Measurements from ENCODE around the gene METTL15.
"Not testable (repeated sequence)": the region's sequence is repeated elsewhere in the genome, so short reads cannot be mapped to it uniquely, and the experiment has no call there.

METTL15 gene

DNA sequence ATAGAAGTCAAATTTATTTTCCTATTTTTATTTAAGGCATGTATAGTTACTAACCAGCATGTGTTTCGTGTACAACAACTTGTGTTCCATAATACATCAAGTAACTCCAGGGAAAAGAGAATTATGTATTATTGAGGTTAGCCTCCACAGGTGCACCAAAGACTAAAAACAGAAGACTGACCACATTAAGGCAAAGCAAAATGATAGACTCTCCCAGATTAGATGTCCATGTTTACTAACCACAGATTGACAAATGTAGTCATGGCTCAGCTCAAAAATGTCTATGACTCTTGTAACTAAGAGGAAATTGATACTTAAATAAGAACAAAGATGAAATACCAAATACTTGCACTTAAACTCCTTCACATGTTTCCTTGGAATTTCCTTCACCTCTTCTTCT is 238.5 kb downstream of the METTL15 start:
- no peak for DNase-seq (ENCODE audit: low spot score)

DNA sequence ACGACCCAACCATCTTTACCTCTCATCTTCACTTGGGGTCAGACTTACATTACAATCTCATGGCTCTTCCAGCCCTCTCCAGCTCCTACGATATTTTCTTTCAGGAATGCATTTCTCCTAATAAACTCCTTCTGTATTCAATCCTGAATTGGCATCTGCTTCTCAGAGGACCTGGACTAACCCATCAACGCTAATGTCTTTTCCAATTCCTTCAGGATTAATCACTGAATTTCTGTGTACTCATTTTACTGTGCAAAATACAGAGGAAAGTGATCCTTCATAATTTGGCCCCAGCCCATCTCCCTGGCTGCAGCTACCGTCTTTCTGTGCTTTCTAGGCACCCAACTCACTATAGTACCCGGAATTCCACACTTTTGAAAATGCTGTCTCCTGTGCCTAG is 239.2 kb downstream of the METTL15 start:
- TF ChIP-seq, protein P1, sequence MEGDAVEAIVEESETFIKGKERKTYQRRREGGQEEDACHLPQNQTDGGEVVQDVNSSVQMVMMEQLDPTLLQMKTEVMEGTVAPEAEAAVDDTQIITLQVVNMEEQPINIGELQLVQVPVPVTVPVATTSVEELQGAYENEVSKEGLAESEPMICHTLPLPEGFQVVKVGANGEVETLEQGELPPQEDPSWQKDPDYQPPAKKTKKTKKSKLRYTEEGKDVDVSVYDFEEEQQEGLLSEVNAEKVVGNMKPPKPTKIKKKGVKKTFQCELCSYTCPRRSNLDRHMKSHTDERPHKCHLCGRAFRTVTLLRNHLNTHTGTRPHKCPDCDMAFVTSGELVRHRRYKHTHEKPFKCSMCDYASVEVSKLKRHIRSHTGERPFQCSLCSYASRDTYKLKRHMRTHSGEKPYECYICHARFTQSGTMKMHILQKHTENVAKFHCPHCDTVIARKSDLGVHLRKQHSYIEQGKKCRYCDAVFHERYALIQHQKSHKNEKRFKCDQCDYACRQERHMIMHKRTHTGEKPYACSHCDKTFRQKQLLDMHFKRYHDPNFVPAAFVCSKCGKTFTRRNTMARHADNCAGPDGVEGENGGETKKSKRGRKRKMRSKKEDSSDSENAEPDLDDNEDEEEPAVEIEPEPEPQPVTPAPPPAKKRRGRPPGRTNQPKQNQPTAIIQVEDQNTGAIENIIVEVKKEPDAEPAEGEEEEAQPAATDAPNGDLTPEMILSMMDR (IDR thresholded peaks at IDR 0.05; ENCODE audit: borderline replicate concordance, control extremely low read depth, extremely low read depth, insufficient read depth, missing control alignments): no peak
- no peak for DNase-seq (ENCODE audit: low spot score)
- in situ Hi-C loops (cut with MboI; ENCODE audit: low sequenced_read_pairs, unreplicated experiment): no loop called here

More for the DNA sequence above, 238.5 kb downstream of the METTL15 start:
- in situ Hi-C loops (cut with MboI; ENCODE audit: low sequenced_read_pairs, unreplicated experiment): no loop called here
- TF ChIP-seq, protein P1 (IDR thresholded peaks at IDR 0.05; ENCODE audit: borderline replicate concordance, control extremely low read depth, extremely low read depth, insufficient read depth, missing control alignments): no peak

DNA sequence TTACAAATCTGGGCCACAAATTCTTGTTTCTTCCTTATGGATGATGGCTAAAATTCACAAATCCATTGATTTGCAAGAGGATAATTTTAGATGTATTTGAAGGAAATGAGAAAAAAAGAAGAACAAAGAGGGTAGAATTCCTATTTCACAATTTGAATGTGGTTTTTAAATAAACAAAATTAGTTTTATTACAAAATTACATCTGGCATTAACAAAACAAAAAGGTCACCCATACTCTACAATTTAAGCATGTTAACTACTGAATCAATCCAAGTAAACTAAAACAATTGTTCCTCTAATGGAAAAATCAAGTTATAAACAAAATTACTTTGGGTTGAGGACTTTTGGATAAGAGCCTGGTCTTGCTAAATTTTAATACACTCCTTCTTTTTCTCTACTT is 242.0 kb downstream of the METTL15 start:
- in situ Hi-C loops (cut with MboI; ENCODE audit: low sequenced_read_pairs, unreplicated experiment): no loop called here
- TF ChIP-seq, protein P1 (IDR thresholded peaks at IDR 0.05; ENCODE audit: borderline replicate concordance, control extremely low read depth, extremely low read depth, insufficient read depth, missing control alignments): no peak
- no peak for DNase-seq (ENCODE audit: low spot score)

DNA sequence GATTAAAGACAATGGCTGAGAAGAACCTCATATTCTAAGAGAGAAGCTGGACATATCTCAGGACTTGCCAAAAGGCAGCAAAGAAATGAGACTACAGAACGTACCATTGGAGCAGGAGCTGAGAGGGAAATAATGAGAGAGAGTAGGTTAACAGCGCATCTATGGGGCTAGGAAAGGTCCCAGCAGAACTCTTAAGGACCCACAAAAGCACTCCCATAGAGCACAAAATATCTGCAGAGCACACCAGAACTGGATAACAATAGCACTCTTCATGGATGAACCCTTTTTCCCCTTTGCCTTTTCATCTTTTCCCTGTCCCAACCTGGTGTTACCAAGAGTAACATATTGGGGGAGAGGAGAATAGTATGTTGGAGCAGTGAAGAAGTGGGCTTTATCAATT is 245.8 kb downstream of the METTL15 start:
- no peak for DNase-seq (ENCODE audit: low spot score)
- TF ChIP-seq, protein P1 (IDR thresholded peaks at IDR 0.05; ENCODE audit: borderline replicate concordance, control extremely low read depth, extremely low read depth, insufficient read depth, missing control alignments): no peak
- in situ Hi-C loops (cut with MboI; ENCODE audit: low sequenced_read_pairs, unreplicated experiment): no loop called here

DNA sequence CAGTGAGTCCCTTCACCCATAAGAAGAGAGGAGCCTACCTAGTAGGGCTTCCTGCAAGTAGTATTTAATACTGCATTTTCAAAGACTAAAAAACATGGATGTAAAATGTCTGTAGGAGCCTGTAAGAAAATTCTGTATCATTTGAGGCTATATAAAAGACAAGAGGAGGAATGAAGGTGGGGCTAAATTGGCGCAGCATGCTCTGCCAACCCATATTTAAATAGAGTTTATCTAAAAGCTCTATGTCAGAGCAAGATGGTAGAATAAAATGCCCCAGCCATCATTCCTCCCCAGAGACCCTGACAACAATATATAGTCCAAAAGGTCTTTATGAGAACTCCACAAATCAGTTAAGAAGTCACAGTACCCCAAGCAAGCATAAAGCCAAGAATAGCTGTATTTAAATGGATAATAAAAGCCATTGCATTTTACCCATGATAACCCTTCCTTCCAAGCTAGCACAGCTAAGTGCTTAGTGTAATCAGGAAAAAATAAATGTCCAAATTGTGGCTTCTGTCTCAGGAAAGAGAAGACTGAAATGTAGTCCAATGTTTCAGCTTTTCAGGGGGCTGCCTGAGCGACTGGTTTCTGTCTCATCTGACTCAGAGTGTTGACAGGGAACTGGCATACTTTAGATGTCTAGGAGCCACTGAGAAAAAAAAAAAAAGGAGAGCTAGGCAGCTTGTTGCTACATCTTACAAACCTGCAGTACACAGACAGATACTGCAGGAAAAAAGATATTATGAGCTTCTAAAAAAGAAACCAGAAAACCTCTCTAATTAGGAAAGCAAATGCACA is 258.6 kb downstream of the METTL15 start:
- TF ChIP-seq, protein P1 (IDR thresholded peaks at IDR 0.05; ENCODE audit: borderline replicate concordance, control extremely low read depth, extremely low read depth, insufficient read depth, missing control alignments): no peak
- no peak for DNase-seq (ENCODE audit: low spot score)
- in situ Hi-C loops (cut with MboI; ENCODE audit: low sequenced_read_pairs, unreplicated experiment): no loop called here

DNA sequence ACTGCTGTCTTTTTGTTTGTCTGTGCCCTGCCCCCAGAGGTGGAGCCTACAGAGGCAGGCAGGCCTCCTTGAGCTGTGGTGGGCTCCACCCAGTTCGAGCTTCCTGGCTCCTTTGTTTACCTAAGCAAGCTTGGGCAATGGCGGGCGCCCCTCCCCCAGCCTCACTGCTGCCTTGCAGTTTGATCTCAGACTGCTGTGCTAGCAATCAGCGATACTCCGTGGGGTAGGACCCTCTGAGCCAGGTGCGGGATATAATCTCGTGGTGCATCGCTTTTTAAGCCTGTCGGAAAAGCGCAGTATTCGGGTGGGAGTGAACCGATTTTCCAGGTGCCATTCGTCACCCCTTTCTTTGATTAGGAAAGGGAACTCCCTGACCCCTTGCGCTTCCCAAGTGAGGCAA is 269.9 kb downstream of the METTL15 start:
- in situ Hi-C loops (cut with MboI; ENCODE audit: low sequenced_read_pairs, unreplicated experiment); DNase-seq (ENCODE audit: low spot score): not testable (repeated sequence)
